IPS DF 6.9 (cell line): ENCODE measurements around the gene PCDHB10.
"Not testable (repeated sequence)": the region's sequence is repeated elsewhere in the genome, so short reads cannot be mapped to it uniquely, and the experiment has no call there.

Experiments used
- DNase-seq: peaks from one replicate; pipeline ENCODE4 v3.0.0-alpha.2; 2013; ENCODE audit warnings: low read depth, low spot score
- H3K27ac ChIP-seq: one replicate; pipeline ENCODE4 v1.5.1; 2013; ENCODE audit warnings: low read length, control low read depth
- H3K27me3 ChIP-seq: 2 replicates; pipeline ENCODE4 v1.6.1; 2013; ENCODE audit warnings: mild to moderate bottlenecking, low read length; ENCODE audit not compliant: control insufficient read depth, insufficient read depth
- H3K36me3 ChIP-seq: 2 replicates; pipeline ENCODE4 v1.6.1; 2013; ENCODE audit warnings: low read length; ENCODE audit not compliant: control insufficient read depth, insufficient read depth
- H3K4me1 ChIP-seq: 2 replicates; pipeline ENCODE4 v1.6.1; 2013; ENCODE audit warnings: low read length; ENCODE audit not compliant: control insufficient read depth, insufficient read depth
- H3K4me3 ChIP-seq: 2 replicates; pipeline ENCODE4 v1.5.1; 2013; ENCODE audit warnings: mild to moderate bottlenecking, low read length
- H3K9me3 ChIP-seq: 2 replicates; pipeline ENCODE4 v1.6.1; 2013; ENCODE audit warnings: low read length, inconsistent platforms; ENCODE audit not compliant: control insufficient read depth, insufficient read depth
- WGBS: extraction: QIAGEN DNeasy Blood & Tissue Kit; methylation state at CpG from one replicate; pipeline ENCODE4 v1.1.7; 2013; ENCODE audit warnings: mixed read lengths, missing lambda C conversion rate; ENCODE audit not compliant: insufficient read length, insufficient coverage; 5-methylcytosine and 5-hydroxymethylcytosine counted together

Gene PCDHB10

DNA sequence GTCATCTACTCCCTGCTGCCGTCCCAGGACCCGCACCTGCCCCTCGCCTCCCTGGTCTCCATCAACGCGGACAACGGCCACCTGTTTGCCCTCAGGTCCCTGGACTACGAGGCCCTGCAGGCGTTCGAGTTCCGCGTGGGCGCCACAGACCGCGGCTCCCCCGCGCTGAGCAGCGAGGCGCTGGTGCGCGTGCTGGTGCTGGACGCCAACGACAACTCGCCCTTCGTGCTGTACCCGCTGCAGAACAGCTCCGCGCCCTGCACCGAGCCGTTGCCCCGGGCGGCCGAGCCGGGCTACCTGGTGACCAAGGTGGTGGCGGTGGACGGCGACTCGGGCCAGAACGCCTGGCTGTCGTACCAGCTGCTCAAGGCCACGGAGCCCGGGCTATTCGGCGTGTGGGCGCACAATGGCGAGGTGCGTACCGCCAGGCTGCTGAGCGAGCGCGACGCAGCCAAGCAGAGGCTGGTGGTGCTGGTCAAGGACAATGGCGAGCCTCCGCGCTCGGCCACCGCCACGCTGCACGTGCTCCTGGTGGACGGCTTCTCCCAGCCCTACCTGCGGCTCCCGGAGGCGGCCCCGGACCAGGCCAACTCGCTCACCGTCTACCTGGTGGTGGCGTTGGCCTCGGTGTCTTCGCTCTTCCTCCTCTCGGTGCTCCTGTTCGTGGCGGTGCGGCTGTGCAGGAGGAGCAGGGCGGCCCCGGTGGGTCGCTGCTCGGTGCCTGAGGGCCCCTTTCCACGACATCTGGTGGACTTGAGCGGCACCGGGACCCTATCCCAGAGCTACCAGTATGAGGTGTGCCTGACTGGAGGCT is 17.7 kb upstream of the PCDHB10 start:
- H3K27me3 ChIP-seq, H3K4me3 ChIP-seq, H3K4me1 ChIP-seq, H3K9me3 ChIP-seq, H3K27ac ChIP-seq, H3K36me3 ChIP-seq, DNase-seq: not testable (repeated sequence)
- WGBS: no CpG with 5 or more reads among the region's 79 CpGs

DNA sequence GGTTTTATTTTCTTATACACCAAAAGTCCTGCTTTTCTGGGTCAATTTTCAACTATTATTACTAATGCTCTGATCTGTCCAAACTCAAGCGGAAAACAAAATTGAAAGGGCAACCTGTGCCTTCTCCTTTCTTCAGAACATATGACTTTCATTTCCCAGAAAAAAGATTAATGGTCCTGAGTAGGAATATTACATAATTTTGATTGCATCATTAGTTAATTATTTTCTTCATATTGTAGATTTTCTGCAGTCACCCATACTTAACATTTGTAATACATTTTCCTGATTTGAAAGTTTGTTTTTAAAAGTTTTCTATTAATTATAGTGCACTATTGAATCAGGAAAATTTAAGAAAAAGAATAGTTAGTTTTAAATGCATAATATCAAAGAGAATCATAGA is 16.2 kb upstream of the PCDHB10 start:
- Histone ChIP-seq H3K27me3 (no peaks in the 10 kb centered on the region), H3K9me3 (no peaks in the 10 kb centered on the region), H3K4me3 (no peak overlapping the region), H3K4me1 (no peaks in the 10 kb centered on the region), H3K27ac (no peak overlapping the region), H3K36me3 (no peaks in the 10 kb centered on the region)
- DNase-seq: no peak
- no CpG with 5 or more reads among the region's 1 CpG for WGBS

DNA sequence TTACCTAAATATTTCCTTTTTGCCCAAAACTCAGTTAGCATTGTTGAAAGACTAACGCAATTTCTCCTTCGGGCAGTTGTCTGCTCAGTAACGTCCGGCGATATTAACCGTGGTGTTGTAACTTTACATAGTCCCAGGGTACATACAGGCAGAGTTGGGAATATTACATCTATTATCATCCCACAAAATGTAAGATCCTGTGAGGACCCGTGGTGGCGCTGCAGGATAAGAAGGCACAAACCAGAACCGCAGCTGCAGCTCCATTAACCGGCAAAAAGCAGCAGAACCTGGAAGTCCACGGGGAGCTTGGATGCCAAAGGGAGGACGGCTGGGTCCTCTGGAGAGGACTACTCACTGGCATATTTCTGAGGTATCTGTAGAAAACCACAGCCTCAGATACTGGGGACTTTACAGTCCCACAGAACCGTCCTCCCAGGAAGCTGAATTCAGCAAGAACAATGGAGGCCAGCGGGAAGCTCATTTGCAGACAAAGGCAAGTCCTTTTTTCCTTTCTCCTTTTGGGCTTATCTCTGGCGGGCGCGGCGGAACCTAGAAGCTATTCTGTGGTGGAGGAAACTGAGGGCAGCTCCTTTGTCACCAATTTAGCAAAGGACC is 14.5 kb upstream of the PCDHB10 start, which contains the start of gene PCDHB8:
Gene PCDHB8 (plus strand): TSS at position 214 of the 615 bp plus-strand sequence. CDS start 245 bp downstream, at position 459.
- not testable (repeated sequence) for H3K27me3 ChIP-seq, H3K4me1 ChIP-seq, H3K27ac ChIP-seq, H3K4me3 ChIP-seq, DNase-seq, H3K36me3 ChIP-seq, H3K9me3 ChIP-seq
- WGBS: no CpG with 5 or more reads among the region's 18 CpGs

DNA sequence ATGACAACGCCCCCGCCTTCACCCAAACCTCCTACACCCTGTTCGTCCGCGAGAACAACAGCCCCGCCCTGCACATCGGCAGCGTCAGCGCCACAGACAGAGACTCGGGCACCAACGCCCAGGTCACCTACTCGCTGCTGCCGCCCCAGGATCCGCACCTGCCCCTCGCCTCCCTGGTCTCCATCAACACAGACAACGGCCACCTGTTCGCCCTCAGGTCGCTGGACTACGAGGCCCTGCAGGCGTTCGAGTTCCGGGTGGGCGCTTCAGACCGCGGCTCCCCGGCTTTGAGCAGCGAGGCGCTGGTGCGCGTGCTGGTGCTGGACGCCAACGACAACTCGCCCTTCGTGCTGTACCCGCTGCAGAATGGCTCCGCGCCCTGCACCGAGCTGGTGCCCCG is 12.8 kb upstream of the PCDHB10 start:
- H3K27me3 ChIP-seq, DNase-seq, H3K9me3 ChIP-seq, H3K4me3 ChIP-seq, H3K36me3 ChIP-seq, H3K27ac ChIP-seq, H3K4me1 ChIP-seq: not testable (repeated sequence)
- no CpG with 5 or more reads among the region's 39 CpGs for WGBS

DNA sequence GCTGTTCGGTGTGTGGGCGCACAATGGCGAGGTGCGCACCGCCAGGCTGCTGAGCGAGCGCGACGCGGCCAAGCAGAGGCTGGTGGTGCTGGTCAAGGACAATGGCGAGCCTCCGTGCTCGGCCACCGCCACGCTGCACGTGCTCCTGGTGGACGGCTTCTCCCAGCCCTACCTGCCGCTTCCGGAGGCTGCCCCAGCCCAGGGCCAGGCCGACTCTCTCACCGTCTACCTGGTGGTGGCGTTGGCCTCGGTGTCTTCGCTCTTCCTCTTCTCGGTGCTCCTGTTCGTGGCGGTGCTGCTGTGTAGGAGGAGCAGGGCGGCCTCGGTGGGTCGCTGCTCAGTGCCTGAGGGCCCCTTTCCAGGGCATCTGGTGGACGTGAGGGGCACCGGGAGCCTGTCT is 12.3 kb upstream of the PCDHB10 start:
- not testable (repeated sequence) for H3K9me3 ChIP-seq, H3K36me3 ChIP-seq, H3K27ac ChIP-seq, H3K4me3 ChIP-seq, H3K27me3 ChIP-seq, DNase-seq, H3K4me1 ChIP-seq
- WGBS: no CpG with 5 or more reads among the region's 32 CpGs

DNA sequence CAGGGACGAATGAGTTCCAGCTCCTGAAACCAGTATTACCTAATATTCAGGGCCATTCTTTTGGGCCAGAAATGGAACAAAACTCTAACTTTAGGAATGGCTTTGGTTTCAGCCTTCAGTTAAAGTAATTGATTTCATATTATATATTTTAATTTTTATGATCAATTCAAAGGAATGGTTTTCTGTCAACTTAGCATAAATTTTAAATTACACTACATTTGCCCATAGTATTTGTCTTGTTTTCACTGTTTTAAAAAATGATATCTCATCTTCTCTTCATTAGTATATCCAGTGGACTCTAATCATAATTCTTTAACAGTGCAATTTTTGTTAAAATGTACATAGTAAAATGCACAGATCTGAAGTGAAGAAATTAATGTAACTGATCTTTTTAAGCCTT is 11.8 kb upstream of the PCDHB10 start:
- Histone ChIP-seq H3K4me1 (no peaks in the 10 kb centered on the region), H3K36me3 (no peaks in the 10 kb centered on the region), H3K9me3 (no peaks in the 10 kb centered on the region; the same call in 1 of the 2 replicates), H3K27me3 (no peaks in the 10 kb centered on the region), H3K4me3 (no peak overlapping the region), H3K27ac (no peak overlapping the region)
- no CpG with 5 or more reads among the region's 1 CpG for WGBS
- DNase-seq: no peak

DNA sequence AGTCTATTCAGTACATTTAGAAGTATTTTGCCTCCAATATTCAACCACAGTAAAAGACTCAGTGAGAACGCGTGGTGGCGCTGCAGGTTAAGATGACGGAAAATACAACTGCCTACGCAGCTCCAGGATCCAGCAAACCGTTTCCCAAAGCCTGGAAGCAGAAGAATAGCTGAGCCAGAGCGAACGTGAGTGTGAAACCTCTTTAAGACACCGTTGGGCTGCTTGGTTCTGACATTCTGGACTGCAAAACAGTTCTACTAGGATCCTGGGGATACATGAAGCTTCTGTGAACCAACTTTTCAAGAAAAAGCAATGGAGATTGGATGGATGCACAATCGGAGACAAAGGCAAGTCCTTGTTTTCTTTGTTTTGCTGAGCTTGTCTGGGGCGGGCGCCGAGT is 9.9 kb upstream of the PCDHB10 start, which contains the start of gene PCDHB16:
Gene PCDHB16 (plus strand): TSS at position 140 of the 400 bp plus-strand sequence. CDS start 173 bp downstream, at position 313.
- H3K36me3 ChIP-seq: no peaks in the 10 kb centered on the region
- no CpG with 5 or more reads among the region's 13 CpGs for WGBS
- H3K27me3 ChIP-seq: no peaks in the 10 kb centered on the region
- no peak within 1 kb of the TSS for H3K4me3 ChIP-seq
- DNase-seq: peak; percentile 50
- H3K9me3 ChIP-seq: no peaks in the 10 kb centered on the region; the same call in 1 of the 2 replicates
- no peak within 1 kb of the TSS for H3K27ac ChIP-seq
- H3K4me1 ChIP-seq: no peaks in the 10 kb centered on the region

DNA sequence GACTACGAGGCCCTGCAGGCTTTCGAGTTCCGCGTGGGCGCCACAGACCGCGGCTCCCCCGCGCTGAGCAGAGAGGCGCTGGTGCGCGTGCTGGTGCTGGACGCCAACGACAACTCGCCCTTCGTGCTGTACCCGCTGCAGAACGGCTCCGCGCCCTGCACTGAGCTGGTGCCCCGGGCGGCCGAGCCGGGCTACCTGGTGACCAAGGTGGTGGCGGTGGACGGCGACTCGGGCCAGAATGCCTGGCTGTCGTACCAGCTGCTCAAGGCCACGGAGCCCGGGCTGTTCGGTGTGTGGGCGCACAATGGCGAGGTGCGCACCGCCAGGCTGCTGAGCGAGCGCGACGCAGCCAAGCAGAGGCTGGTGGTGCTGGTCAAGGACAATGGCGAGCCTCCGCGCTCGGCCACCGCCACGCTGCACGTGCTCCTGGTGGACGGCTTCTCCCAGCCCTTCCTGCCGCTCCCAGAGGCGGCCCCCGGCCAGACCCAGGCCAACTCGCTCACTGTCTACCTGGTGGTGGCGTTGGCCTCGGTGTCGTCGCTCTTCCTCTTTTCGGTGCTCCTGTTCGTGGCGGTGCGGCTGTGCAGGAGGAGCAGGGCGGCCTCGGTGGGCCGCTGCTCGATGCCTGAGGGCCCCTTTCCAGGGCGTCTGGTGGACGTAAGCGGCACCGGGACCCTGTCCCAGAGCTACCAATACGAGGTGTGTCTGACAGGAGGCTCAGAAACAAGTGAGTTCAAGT is 7.9 kb upstream of the PCDHB10 start:
- no CpG with 5 or more reads among the region's 69 CpGs for WGBS
- not testable (repeated sequence) for H3K9me3 ChIP-seq, H3K4me1 ChIP-seq, H3K36me3 ChIP-seq, H3K27ac ChIP-seq, H3K27me3 ChIP-seq, DNase-seq, H3K4me3 ChIP-seq

DNA sequence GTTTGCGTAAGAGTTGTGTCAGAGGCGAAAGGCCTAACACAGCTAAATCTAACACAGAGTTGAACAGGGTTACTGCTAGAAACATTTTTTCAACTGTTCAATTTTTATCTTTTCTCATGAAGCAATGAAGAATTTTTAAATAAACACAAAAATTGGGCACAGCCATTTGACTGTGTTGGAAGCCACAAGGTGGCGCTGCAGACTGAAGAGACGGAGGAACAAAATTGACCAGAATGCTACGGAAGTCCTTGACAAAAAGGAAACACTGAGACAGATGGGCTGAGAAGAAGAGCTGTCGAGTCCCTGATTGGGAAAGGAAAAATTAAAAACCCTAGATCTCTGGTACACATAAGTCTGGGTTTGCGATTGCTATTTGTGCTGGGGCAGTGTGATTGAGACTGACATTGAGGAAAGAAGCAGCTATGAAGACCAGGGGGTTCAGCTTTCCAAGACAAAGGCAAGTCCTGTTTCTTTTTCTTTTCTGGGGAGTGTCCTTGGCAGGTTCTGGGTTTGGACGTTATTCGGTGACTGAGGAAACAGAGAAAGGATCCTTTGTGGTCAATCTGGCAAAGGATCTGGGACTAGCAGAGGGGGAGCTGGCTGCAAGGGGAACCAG is 5.1 kb upstream of the PCDHB10 start, which contains the start of gene PCDHB9:
Gene PCDHB9 (plus strand): TSS at position 265 of the 616 bp plus-strand sequence. CDS start 158 bp downstream, at position 423.
- Histone ChIP-seq H3K27ac (no peak within 1 kb of the TSS), H3K4me3 (no peak within 1 kb of the TSS), H3K9me3 (no peaks in the 10 kb centered on the region; the same call in 1 of the 2 replicates), H3K36me3 (no peaks in the 10 kb centered on the region), H3K27me3 (no peaks in the 10 kb centered on the region), H3K4me1 (no peaks in the 10 kb centered on the region)
- WGBS: no CpG with 5 or more reads among the region's 9 CpGs
- DNase-seq: no peak

DNA sequence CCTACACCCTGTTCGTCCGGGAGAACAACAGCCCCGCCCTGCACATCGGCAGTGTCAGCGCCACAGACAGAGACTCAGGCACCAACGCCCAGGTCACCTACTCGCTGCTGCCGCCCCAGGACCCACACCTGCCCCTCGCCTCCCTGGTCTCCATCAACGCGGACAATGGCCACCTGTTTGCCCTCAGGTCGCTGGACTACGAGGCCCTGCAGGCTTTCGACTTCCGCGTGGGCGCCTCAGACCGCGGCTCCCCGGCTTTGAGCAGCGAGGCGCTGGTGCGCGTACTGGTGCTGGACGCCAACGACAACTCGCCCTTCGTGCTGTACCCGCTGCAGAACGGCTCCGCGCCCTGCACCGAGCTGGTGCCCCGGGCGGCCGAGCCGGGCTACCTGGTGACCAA is 3.5 kb upstream of the PCDHB10 start:
- WGBS: no CpG with 5 or more reads among the region's 37 CpGs

More for the DNA sequence above, 3.5 kb upstream of the PCDHB10 start:
- H3K27ac ChIP-seq, H3K9me3 ChIP-seq, H3K27me3 ChIP-seq, H3K4me1 ChIP-seq, H3K36me3 ChIP-seq, DNase-seq, H3K4me3 ChIP-seq: not testable (repeated sequence)
